OCI-LY7 (cell line): ENCODE measurements around the gene FAM193A. TPM values are rescaled to one million over a fixed set of nuclear protein-coding genes. Genes with fewer than 3 reads are reported as not detected.
A peak's percentile ranks its signal among the peaks of the same experiment; 100 is the strongest.

Experiments used
- BruUV-seq: library from RNA; stranded (reverse); fragments of 400-500 nt; replicated peaks from 2 replicates; lab custom pipeline; 2021; lab: Mats Ljungman, UMichigan
- CTCF ChIA-PET: fragments of 300-600 bp; sonication (Branson Sonifier 250); formaldehyde crosslinking; loops from one replicate; lab custom pipeline; 2022; ENCODE audit warnings: antibody characterized with exemption; ENCODE audit not compliant: unreplicated experiment; lab: Charles Lee
- POLR2A ChIA-PET: fragments of 300-600 bp; sonication (Branson Sonifier 250); formaldehyde crosslinking; loops from one replicate; lab custom pipeline; 2022; ENCODE audit warnings: antibody characterized with exemption; lab: Charles Lee
- DNase-seq: peaks from one replicate; pipeline ENCODE4 v3.0.0-alpha.2; 2015; ENCODE audit warnings: low spot score
- H2AFZ ChIP-seq: fragments of 200-600 bp; sonication (generic), shearing (Covaris generic); 2 replicates; pipeline ENCODE4 v1.6.1; 2014; ENCODE audit warnings: mild to moderate bottlenecking, antibody characterized with exemption, low read length, moderate library complexity
- H3K27ac ChIP-seq: fragments of 200-600 bp; sonication (generic); 2 replicates; pipeline ENCODE4 v1.5.1; 2014; ENCODE audit warnings: mixed run types, low read depth, mild to moderate bottlenecking, moderate library complexity, low read length, inconsistent platforms; ENCODE audit not compliant: poor library complexity, severe bottlenecking
- H3K36me3 ChIP-seq: fragments of 200-600 bp; sonication (generic); 2 replicates; pipeline ENCODE4 v1.6.1; 2014; ENCODE audit warnings: mild to moderate bottlenecking, antibody characterized with exemption, low read length, moderate library complexity, mixed read lengths; ENCODE audit not compliant: insufficient read depth
- H3K4me1 ChIP-seq: fragments of 200-600 bp; sonication (generic); 2 replicates; pipeline ENCODE4 v1.5.1; 2014; ENCODE audit warnings: mild to moderate bottlenecking, low read length; ENCODE audit not compliant: insufficient read depth, poor library complexity, severe bottlenecking
- H3K4me2 ChIP-seq: fragments of 200-600 bp; sonication (generic); 2 replicates; pipeline ENCODE4 v1.6.1; 2014; ENCODE audit warnings: mild to moderate bottlenecking, low read length
- H3K4me3 ChIP-seq: fragments of 200-600 bp; sonication (generic); 2 replicates; pipeline ENCODE4 v1.5.1; 2014; ENCODE audit warnings: mild to moderate bottlenecking, low read depth, low read length; ENCODE audit not compliant: poor library complexity, severe bottlenecking
- H3K79me2 ChIP-seq: fragments of 200-600 bp; sonication (generic); 2 replicates; pipeline ENCODE4 v1.6.1; 2016; ENCODE audit warnings: low read depth, mild to moderate bottlenecking, low read length, moderate library complexity, mixed read lengths; ENCODE audit not compliant: insufficient read depth
- H3K9me2 ChIP-seq: fragments of 200-600 bp; sonication (generic); 2 replicates; pipeline ENCODE4 v1.6.1; 2016; ENCODE audit warnings: mild to moderate bottlenecking, low read length, mixed read lengths; ENCODE audit not compliant: insufficient read depth
- H3K9me3 ChIP-seq: fragments of 200-600 bp; sonication (generic); 2 replicates; pipeline ENCODE4 v1.6.1; 2014; ENCODE audit warnings: mild to moderate bottlenecking, mixed run types, low read length, mixed read lengths
- H4K20me1 ChIP-seq: fragments of 200-600 bp; sonication (generic); 2 replicates; pipeline ENCODE4 v1.6.1; 2014; ENCODE audit warnings: mild to moderate bottlenecking, antibody characterized with exemption, low read length, moderate library complexity, mixed read lengths; ENCODE audit not compliant: insufficient read depth
- CTCF ChIP-seq: fragments of 200-600 bp; sonication (generic); conservative IDR thresholded peaks from 2 replicates; pipeline ENCODE4 v1.5.1; 2014; ENCODE audit warnings: mild to moderate bottlenecking, antibody characterized with exemption, low read length, moderate library complexity, mixed read lengths
- EZH2phosphoT487 ChIP-seq: fragments of 200-600 bp; sonication (generic); IDR thresholded peaks from 2 replicates; pipeline ENCODE4 v1.6.1; 2018; ENCODE audit warnings: low read depth, borderline replicate concordance, mild to moderate bottlenecking, mixed run types, antibody characterized with exemption, low read length, moderate library complexity, mixed read lengths
- intact Hi-C: fragments of 100-400 bp; cut with micrococcal nuclease; formaldehyde crosslinking; loops from one replicate; pipeline ENCODE4 v1.10.0; 2022; ENCODE audit not compliant: unreplicated experiment
- total RNA-seq, 2 experiments: library from RNA; depleted of rRNA in 1 of 2; stranded (reverse); fragments of >200 nt in 1 of 2; shearing (Covaris generic) in 1 of 2; gene quantifications; 2 replicates each; pipeline ENCODE4 v1.2.3, GENCODE V29; 2014 to 2022

FAM193A gene
- total RNA-seq, 2 experiments from 2014 or later: 17.8 to 36.7 TPM

- H3K36me3 ChIP-seq: peaks cover 10% of the 10 kb centered on the region; the same call in 1 of the 2 replicates
- H3K4me3 ChIP-seq: no peak overlapping the region
- H3K9me3 ChIP-seq: no peaks in the 10 kb centered on the region
- H3K4me1 ChIP-seq: no peaks in the 10 kb centered on the region
- H4K20me1 ChIP-seq: peaks cover 6% of the 10 kb centered on the region
- intact Hi-C loops: no loop called here
- no peaks in the 10 kb centered on the region for H3K9me2 ChIP-seq
- TSS peak; percentile 48 for BruUV-seq
- TF ChIP-seq EZH2phosphoT487 (no peak), CTCF (no peak)
- POLR2A ChIA-PET: interaction anchor here (0.6 to 0.9 kb wide), 4 partner anchors 20 to 800 kb away, joined by 3 to 4 read pairs (median 3); no protein-coding TSS in a partner anchor
- peaks cover 66% of the 10 kb centered on the region for H3K79me2 ChIP-seq
- CTCF ChIA-PET: no interaction called here
- no peak overlapping the region for H3K4me2 ChIP-seq
- DNase-seq: no peak
- H2AFZ ChIP-seq: no peak overlapping the region
- H3K27ac ChIP-seq: no peak overlapping the region
These were observed 29.1 kb downstream of the FAM193A start for GRCh38 chr4:2565533-2565932.

- ChIA-PET CTCF (no interaction called here), POLR2A (no interaction called here)
- H3K36me3 ChIP-seq: peaks cover 10% of the 10 kb centered on the region; the same call in 1 of the 2 replicates
- H3K27ac ChIP-seq: no peak overlapping the region
- no peaks in the 10 kb centered on the region for H3K4me1 ChIP-seq
- intact Hi-C loops: no loop called here
- no TSS peak for BruUV-seq
- H3K9me2 ChIP-seq: no peaks in the 10 kb centered on the region
- H2AFZ ChIP-seq: no peak overlapping the region
- H4K20me1 ChIP-seq: peaks cover 7% of the 10 kb centered on the region
- no peak overlapping the region for H3K4me3 ChIP-seq
- peaks cover 35% of the 10 kb centered on the region; the same call in 1 of the 2 replicates for H3K79me2 ChIP-seq
- no peak for TF ChIP-seq EZH2phosphoT487
- TF ChIP-seq CTCF: no peak
- no peaks in the 10 kb centered on the region for H3K9me3 ChIP-seq
- DNase-seq: no peak
- no peak overlapping the region for H3K4me2 ChIP-seq
These were observed 33.6 kb downstream of the FAM193A start for GRCh38 chr4:2570036-2570435.

- Histone ChIP-seq H2AFZ (no peak overlapping the region), H3K4me1 (no peaks in the 10 kb centered on the region), H3K36me3 (peaks cover 11% of the 10 kb centered on the region; the same call in 1 of the 2 replicates), H3K9me3 (no peaks in the 10 kb centered on the region), H3K4me2 (no peak overlapping the region), H3K9me2 (no peaks in the 10 kb centered on the region), H3K79me2 (peaks cover 30% of the 10 kb centered on the region; the same call in 1 of the 2 replicates), H3K4me3 (no peak overlapping the region), H4K20me1 (peaks cover 7% of the 10 kb centered on the region), H3K27ac (no peak overlapping the region)
- CTCF ChIA-PET: interaction anchor here (0.6 kb wide), 2 partner anchors 26 to 205 kb away, joined by 3 read pairs; no protein-coding TSS in a partner anchor
- intact Hi-C loops: no loop called here
- BruUV-seq: no TSS peak
- no peak for TF ChIP-seq EZH2phosphoT487
- TF ChIP-seq CTCF: no peak
- POLR2A ChIA-PET: no interaction called here
- no peak for DNase-seq
These were observed 34.2 kb downstream of the FAM193A start for GRCh38 chr4:2570551-2571222.
